ENCODE measurements around the gene DISC1.
"Not testable (repeated sequence)": the region's sequence is repeated elsewhere in the genome, so short reads cannot be mapped to it uniquely, and the experiment has no call there.

The DISC1 gene

DNA sequence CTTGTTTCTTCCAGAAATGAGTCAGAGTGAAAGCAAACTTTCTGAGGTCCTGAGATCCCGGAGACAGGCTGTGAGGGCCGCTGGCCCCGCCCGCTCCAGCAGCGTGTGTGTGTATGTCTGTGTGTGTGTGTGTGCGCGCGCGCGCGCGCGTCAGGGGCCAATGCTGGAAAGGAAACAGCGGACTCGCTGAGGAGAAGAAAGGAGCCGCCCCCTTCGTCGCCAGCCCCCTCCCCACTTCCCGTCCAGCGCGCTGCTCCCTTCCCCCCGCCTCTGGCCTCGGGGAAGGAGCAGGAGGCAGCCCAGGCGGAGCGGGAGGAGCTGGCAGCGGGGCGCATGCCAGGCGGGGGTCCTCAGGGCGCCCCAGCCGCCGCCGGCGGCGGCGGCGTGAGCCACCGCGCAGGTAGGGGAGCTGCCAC, at the start of gene DISC1:
Gene DISC1, plus strand, starts transcription at position 256 of the 416 bp plus-strand sequence. Its CDS starts 78 bp downstream, at position 334.
- DNase-seq (ENCODE audit: low read depth) = peak; percentile 60

DNA sequence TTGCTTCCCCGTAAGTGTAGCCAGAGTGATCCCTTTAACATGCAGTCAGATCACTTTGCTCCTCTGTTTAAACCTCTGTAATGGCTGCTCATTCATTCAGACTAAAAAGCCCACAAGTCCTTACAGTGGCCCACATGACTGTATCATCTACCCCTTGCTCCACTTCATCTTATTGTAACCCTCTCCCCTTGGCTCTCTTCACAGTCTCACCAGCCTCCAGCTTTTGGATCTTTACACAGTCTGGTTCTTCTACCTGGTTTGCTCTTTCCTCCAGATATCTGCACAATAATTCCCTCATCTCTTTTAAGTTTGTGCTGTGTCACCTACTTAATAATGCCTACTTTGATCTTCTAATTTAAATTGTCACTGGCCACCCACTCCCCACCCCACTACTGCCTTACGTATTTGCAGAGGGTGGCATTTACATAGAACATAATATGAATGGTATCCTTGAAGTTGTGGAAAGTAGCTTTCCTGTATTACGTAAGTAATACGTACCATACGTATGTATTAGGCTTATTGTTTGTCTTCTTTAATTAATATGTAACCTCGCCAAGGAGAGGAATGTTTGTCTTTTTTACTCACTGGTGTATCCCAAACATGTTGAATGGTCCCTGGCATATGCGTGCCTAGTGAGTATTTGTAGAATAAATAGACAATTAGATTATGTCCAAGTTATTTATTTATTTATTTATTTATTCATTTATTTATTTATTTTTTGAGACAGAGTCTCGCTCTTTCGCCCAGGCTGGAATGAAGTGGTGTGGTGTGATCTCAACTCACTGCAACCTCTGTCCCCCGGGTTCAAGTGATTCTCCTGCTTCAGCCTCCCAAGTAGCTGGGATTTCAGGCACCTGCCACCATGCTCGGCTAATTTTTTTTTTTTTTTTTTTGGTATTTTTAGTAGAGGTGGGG, 49.5 kb upstream of the DISC1 start:
- DNase-seq (ENCODE audit: low read depth) = no peak

DNA sequence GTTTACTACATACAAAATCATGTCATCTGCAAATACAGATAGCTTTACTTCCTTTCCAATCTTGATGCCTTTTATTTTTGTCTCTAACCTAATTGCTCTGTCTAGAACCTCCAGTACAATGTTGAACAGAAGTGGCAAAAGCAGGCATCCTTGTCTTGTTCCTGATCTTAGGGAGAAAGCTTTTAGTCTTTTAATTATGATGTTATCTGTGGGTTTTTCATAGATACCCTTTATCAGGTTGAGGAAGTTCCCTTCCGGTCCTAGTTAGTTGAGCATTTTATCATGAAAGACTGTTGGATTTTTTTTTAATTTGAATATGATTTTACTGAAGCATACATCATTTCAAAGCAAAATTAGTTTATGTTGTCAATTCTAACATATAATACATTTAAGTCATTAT, 45.7 kb upstream of the DISC1 start:
- DNase-seq (ENCODE audit: low read depth) = no peak

DNA sequence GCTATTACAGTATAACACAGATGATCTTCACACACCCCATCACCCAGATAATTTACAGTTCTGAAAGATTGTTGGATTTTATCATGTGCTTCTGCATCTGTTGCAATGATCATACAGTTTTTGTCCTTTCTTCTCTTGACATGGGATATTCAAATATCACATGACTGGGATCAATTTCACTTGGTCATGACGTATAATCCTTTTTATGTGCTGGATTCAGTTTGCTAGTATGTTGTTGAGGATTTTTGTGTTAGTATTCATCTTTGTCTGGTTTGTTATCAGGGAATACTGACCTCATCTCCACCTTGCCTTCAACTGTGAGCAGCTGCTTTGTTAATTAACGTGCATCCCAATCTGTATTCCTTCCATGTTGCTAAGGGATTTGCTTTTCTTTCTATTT, 44.7 kb upstream of the DISC1 start:
- DNase-seq (ENCODE audit: low read depth) = no peak

DNA sequence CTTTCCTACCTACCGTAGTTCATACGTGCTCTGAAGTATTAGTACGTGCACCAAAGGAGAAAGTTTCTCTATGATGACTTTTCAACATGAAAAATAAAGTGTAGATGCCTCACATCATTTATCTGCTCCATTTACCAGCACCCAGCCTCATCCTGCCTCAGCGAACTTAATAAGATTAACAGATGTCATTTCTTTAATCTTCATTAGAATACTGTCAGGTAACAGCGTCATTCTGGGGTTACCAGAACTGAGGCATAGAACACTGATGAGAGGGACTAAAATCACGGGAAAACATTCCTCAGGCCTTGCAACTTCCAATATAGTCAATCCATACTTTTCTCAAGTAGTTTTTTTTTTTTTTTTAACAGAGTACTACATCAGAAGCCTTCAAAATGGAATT, 43.2 kb upstream of the DISC1 start:
- DNase-seq (ENCODE audit: low read depth) = no peak

DNA sequence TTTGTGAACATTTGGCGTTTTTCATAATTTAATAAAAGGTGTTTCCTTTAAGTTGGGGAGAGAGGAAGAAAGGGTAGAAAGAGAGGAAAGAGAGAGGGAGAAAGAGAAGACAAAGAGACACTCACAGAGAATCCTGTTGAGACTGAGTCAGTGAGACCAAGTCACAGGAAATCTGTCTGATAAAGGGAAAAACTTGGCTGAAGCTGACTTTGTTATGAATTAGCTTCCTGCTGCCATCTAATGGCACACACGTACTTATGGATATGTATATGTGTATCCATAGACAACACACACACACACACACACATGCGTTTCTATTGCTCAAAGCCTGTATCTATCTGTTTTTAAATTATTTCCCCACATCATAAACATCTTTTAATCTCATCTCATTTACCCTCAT, 42.5 kb upstream of the DISC1 start:
- DNase-seq (ENCODE audit: low read depth) = peak; percentile 65

DNA sequence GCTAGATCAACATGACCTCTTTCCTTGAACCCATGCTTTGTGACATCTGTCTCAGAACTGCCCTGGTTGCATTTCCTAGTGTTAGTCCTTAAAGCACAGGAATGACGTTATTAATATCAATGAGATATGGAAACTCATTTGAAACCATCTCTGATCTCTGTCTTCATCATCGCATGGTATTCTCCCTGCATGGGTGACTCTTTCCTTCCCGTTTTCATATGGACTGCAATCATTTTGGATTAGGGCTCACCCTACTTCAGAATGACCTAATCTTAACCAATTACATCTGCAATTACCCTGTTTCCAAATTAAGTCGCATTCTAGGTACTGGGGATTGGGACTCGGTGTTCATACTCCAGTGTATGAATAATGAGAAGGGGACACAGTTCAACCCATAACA, 41.7 kb upstream of the DISC1 start:
- DNase-seq (ENCODE audit: low read depth) = no peak

DNA sequence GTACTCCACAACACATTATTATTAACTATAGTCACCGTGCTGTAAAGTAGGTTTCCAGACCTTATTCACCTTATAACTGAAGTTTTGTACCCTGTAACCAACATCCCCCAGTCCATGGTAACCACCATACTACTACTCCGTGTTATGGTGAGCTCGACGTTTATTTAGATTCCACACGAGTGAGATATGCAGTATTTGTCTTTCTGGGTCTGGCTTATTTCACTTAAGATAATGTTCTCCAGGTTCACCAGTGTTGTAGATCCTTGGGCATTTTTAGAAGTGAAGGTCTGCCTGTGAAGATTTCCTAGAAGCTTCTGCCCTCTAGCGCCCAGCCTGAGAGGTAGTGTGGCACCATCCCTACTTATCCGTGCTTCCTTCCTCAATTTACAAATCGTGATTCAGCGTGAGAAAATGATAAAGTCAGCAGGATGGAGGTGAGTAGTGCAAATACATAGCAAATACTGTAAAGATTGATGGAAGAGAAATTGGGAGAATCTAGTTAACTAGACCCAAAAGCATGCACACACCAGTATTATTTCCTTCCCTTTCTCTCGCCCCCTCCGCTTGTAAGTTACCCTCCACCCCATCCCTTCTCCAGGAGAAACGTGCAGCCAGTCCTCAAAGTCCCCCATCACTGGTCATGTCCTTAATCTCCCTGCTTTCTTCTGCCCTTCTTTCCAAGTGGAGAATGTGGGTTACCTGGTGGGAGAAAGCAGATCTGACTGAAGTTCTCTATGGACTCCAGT, 36.0 kb upstream of the DISC1 start:
- peak; percentile 53 for DNase-seq (ENCODE audit: low read depth)

DNA sequence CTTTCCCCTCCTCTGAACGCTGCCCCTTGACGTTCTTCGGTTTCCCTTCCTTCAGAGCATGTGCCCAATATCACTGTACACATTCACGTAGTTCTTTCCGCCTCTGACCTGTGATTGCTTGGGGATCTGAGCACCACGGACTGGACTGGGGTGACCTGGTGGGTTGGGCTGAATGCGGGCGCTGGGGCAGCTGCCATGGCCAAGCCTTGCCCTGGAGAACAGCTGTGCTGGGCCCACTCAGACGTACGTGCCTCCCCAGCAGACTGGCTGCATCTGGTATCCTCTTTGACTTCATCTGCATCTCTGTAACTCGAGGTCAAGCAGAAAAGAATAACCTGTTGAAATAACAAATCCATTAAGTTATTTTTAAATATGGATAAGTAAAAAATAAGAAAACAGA, 35.1 kb upstream of the DISC1 start:
- no peak for DNase-seq (ENCODE audit: low read depth)

DNA sequence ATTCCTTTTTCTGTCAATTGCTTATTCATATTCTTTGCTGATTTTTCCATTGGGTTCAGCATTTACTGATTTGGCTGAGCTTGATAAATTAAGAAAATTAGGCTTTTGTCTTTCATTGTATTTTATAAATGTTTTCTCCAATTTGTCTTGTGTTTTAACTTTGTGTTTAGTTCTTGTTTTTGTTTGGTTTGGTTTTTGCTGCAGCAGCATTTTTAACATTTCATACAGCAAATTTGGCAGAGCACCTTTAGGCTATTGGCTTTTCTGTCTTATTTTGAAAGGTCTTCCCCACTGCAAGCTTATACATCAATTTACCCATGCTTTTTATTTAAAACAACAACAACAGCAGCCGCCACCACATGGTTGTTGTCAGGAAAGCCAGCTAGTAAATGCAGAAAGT, 33.8 kb upstream of the DISC1 start:
- no peak for DNase-seq (ENCODE audit: low read depth)

DNA sequence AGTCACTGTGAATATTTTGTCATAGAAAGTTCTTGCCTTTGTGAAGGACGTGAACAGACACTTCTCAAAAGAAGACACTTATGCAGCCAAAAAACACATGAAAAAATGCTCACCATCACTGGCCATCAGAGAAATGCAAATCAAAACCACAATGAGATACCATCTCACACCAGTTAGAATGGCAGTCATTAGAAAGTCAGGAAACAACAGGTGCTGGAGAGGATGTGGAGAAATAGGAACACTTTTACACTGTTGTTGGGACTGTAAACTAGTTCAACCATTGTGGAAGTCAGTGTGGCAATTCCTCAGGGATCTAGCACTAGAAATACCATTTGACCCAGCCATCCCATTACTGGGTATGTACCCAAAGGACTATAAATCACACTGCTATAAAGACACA, 33.3 kb upstream of the DISC1 start:
- not testable (repeated sequence) for DNase-seq (ENCODE audit: low read depth)

DNA sequence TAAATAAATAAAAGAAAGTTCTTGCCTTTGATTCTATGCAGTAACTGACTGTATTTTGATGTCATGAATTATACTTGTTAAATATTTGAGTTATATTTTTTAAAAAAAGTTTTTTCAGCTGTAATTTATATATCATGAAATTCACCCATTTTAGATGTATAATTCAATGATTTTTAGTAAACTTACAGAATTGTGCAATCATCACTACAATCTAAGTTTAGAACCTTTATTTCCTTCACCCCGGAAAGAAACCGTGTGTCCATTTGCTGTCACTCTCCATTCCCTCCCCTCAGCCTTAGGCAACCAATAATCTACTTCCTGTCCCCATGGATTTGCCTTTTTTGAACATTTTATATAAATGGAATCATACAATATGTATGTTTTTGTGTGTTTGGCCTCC, 32.5 kb upstream of the DISC1 start:
- DNase-seq (ENCODE audit: low read depth) = no peak

DNA sequence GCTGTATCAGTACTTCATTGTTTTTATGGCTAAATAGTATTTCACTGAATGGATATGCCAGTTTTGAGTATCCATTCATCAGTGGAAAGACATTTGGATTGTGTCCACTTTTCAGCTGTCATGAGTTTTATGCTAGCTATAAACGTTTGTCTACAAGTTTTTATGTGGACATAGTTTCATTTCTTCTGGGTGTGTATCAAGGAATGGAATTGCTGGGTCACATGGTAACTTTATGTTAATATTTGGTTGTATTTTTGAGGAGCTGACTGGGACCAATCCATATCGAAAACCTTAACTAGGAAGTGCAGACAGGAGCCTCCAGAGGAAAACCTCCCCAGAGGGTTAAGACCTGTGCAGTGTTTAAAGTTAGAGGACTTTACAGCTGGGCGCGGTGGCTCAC, 31.8 kb upstream of the DISC1 start:
- no peak for DNase-seq (ENCODE audit: low read depth)

DNA sequence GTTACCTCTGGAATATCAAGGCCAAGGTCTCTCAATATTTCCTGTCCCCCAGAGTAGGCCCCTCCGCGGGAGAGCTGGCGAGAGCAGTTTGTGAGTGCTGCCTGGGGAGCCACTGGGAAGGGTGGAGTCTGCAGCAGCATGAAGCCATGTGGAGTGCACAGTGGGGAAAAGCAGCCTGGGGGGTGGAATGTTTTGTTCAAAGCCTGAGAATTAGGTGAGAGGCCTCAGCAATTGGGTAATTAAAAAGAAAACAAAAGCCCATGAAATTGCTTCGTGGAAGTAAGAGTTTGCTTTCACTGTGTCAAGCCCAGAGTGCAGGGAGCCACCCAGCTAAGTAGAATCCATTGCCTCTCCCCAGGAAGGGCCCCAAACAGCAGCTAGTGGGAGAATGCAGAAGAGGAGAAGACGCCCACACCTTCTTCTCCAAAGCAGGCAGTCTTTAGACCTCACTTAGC, 30.2 kb upstream of the DISC1 start:
- no peak for DNase-seq (ENCODE audit: low read depth)

DNA sequence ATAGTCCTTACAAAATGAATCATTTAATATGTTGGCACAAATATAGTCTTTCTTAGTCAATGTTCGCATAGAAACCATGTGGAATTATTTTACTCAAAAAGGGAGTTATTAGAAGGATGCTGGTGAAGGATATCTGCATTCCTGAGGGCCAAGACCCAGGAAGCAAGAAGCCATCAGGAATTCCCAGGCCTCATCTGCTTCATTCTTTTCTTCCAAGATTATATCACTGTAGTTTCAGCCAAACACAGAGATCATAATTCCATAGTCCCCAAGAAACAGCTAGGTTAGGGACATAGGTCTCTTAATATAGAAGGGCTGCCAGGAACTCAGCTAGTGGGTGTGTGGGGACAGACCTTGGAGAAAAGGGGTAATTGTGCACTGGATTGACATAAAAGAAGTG, 28.6 kb upstream of the DISC1 start:
- no peak for DNase-seq (ENCODE audit: low read depth)

DNA sequence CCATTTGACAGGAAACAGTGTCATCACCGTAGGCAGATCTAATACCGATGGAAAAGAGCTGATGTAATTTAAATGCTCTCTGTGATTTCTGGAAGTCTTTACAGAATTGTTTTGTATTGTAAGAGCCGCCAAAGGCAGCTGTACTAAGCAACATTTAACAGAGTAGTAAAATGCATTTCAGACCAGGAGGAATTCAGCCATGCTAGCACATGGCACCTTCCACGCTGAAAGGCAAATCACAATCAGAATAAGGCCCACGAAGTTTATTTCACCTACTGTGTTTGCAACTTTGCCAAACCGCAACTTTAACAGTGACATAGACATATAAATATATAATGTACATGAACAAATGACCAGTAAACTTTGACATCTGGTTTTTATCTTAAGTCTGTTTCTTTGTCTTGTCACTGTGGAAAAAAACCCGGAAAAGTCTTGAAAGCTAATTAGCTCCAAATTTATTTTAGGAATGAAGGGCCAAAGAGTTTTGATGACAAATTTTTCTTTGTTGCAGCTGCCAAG, 26.1 kb upstream of the DISC1 start:
- no peak for DNase-seq (ENCODE audit: low read depth)

DNA sequence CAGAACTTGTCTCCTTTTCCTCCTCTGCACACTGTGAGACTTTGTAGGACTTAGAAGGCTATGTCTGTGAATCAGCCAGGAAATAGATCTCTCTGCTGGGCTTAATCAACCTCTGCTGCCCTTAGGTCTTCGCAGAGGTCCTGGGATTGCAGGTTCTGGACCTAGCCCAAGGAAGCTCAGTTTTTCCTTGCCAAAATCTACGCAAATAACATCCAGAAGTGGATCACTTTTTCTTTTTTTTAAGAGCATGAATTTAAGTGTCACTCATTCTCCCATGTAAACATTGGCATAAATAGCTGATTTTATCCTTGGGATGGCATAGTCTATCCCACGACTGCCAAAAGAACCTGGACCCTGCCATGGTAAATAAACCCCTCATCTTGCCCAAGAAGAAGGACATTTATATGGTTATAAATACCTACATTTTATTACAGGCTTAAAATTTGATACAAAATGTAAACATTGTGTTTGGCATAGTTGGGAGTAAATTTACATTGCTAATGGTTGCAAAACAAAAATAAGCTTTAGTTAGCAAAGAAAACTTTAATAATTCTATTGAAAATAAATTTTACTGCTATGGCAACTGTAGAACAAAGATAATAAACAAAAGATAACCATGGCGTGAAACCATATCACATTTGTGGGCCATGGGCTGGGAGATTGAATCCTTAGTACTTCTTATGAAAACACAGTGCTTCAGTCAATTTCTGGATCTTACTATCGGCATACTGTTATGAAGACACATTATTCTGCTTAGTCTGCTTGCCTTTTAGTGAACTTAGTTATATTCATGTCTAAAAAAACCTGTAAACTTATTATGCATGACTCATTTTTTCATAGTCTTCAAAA, 24.5 kb upstream of the DISC1 start:
- no peak for DNase-seq (ENCODE audit: low read depth)

DNA sequence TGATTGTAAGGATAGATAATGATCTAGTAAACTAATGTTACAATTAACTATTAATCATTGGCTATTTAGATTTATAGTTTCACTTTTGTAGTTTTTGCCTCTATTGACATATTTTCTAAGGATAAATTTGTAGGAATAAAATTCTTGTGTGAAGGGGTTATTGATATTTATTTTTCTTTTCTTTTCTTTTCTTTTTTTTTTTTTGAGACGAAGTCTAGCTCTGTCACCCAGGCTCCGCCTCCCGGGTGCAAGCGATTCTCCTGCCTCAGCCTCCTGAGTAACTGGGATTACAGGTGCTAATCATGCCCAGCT, 24.0 kb upstream of the DISC1 start:
- DNase-seq (ENCODE audit: low read depth) = no peak

DNA sequence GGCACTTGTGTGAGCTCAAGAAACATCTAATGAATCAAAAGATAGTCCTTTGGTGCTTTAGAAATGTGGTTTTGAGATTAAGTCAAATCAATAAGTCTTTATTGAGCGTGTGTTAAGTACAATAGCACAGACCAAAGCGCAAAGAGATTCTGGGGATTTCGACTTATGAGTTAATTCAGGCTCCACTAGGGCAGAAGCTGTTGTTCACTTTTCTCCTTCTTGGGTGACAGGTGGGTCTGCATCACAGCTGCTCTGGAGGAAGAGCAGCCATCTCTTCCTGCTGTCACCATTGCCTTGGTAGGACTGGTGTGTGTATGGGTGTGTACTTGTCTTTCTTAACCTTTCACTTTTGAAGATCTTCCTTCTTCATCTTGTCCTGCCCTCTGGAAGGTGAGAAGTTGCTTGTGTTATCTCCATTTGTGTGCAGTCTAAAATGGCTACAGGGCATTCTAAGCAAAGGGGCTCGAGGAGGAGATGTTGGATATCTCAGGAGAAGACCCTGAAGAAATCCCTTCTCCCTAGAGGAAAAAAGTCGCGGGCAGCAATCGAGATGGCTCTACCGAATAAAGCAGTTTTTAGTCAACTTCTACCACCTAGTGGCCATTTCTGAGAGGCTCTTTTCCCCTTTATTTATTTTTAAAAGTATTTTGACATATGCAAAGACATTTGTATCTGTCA, 22.9 kb upstream of the DISC1 start:
- DNase-seq (ENCODE audit: low read depth) = no peak

DNA sequence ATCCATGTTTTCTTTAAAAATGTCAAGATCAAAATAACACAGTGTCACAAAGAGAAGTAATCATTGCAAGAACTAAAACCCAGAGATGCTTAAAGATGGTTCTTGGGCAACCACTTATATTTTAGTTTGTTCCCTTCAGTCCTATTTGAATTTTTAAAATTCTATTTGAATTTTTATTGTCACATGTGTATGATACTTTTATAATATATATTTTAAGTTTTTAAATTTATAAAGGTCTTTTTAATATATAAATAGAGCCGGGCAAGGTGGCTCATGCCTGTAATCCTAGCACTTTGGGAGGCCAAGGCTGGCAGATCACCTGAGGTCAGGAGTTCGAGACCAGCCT, 22.3 kb upstream of the DISC1 start:
- DNase-seq (ENCODE audit: low read depth) = no peak

DNA sequence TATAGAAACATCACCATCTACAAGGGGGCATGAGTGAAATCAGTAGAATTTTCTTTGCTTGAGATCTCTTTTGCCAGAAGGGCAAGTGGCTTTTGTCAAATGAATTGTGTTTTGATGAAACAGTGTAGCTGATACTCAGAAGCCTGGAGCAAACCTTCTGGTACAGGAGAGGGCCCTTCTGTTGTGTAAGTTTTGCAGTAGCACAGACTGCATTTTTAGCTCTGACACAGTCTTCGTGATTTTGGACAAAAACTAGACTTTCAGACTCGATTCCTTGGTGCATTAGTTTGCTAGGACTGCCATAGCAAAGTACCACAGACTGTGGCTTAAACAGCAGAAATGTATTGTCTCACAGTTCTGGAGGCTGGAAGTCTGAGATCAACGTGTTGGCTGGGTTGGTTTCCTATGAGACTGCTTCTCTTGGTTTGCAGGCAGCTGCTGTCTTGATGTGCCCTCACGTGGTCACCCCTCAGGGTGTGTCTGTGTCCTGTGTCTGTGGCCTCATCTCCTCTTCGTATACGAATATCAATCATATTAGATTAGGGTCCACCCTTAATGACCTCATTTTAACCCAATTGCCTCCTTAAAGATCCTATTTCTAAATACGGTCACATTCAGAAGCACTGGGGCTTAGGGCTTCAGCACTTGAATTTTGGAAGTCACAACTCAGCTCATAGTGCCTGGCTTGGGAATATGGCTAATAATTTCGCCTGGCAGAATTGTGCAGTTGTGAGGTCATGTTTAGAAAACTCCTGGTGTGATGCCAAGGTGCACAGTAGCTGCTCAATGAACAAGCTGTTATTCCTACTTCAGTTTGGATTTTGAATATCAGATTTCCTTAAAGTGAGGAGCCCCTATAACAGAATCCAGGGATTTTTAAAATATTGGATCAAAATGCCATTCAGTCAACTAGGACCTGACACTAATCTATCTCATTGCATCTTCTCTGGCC, 21.2 kb upstream of the DISC1 start:
- DNase-seq (ENCODE audit: low read depth) = no peak
